K562 (cell line): ENCODE measurements around the gene SLC16A14. TPM values are rescaled to one million over a fixed set of nuclear protein-coding genes. Genes with fewer than 3 reads are reported as not detected.

Experiments
- ATAC-seq: fragments of 200-7000 bp; cut with Tn5 transposase; 3 replicates; pipeline ENCODE4 v1.9.1; 2020; ENCODE audit warnings: moderate library complexity
- BruUV-seq: library from RNA; stranded (reverse); fragments of 400-500 nt; replicated peaks from 2 replicates; lab custom pipeline; 2021; lab: Mats Ljungman, UMichigan
- CTCF ChIA-PET: fragments of 300-600 bp; formaldehyde crosslinking; extraction: SDS; loops from one replicate; lab custom pipeline; 2021; ENCODE audit warnings: low intra/inter-chr PET ratio; lab: Yijun Ruan, JAX
- POLR2A ChIA-PET: fragments of 300-600, 350-650 bp; sonication (Branson Sonifier 250); formaldehyde crosslinking; extraction: SDS; loops from one replicate; lab custom pipeline; 2021; ENCODE audit warnings: antibody characterized with exemption, inconsistent platforms; lab: Yijun Ruan, JAX
- DNase-seq, 4 experiments: peaks; one replicate each; pipeline versions ENCODE4 v3.0.0 to v3.0.0-alpha.2; 2011 to 2018; ENCODE audit warnings: low spot score in 3 of 4, mixed read lengths in 3 of 4; ENCODE audit errors: extremely low read depth in 1 of 4
- FAIRE-seq: peaks from 2 replicates; lab custom pipeline; 2011; peaks lifted over from hg19 to GRCh38; lab: Jason Lieb, UNC
- H2AFZ ChIP-seq: 2 replicates; pipeline ENCODE4 v1.6.0; 2011; ENCODE audit warnings: low read depth, low read length, control low read depth, inconsistent platforms
- H3K27ac ChIP-seq: fragments of 200-600 bp; 3 replicates; pipeline ENCODE4 v1.8.0; 2011; ENCODE audit warnings: low read depth, mild to moderate bottlenecking, control low read depth, inconsistent platforms, low read length, moderate library complexity, mixed read lengths; ENCODE audit errors: extremely low read depth
- H3K27me3 ChIP-seq, 2 experiments: fragments of 300-600 bp in 1 of 2; 2 replicates in 1 of 2; 3 replicates in 1 of 2; pipeline versions ENCODE4 v1.6.0 to v1.8.0; 2011; ENCODE audit warnings: inconsistent platforms in 2 of 2, low read length in 2 of 2, mild to moderate bottlenecking in 1 of 2, mixed read lengths in 1 of 2, moderate library complexity in 1 of 2; ENCODE audit not compliant: control insufficient read depth in 2 of 2, insufficient read depth in 2 of 2
- H3K36me3 ChIP-seq: fragments of 300-600 bp; 3 replicates; pipeline ENCODE4 v1.8.0; 2011; ENCODE audit warnings: mild to moderate bottlenecking, low read length, inconsistent platforms; ENCODE audit not compliant: control insufficient read depth, insufficient read depth
- H3K4me1 ChIP-seq, 2 experiments: fragments of 200-600 bp in 1 of 2; replicated peaks in 1 of 2; 2 replicates in 1 of 2; 3 replicates in 1 of 2; pipeline versions ENCODE4 v1.5.1 to v1.8.0; 2011; ENCODE audit warnings: inconsistent platforms in 2 of 2, low read length in 2 of 2, mild to moderate bottlenecking in 1 of 2, mixed read lengths in 1 of 2, moderate library complexity in 1 of 2; ENCODE audit not compliant: control insufficient read depth in 2 of 2, insufficient read depth in 2 of 2
- H3K4me2 ChIP-seq: 2 replicates; pipeline ENCODE4 v1.6.1; 2011; ENCODE audit warnings: low read length, control low read depth, inconsistent platforms, mixed read lengths; ENCODE audit not compliant: insufficient read depth
- H3K4me3 ChIP-seq: fragments of 200-600 bp; sonication (generic), shearing (Covaris generic); 2 replicates; pipeline ENCODE4 v1.5.1; 2016; ENCODE audit warnings: control low read depth, inconsistent platforms
- H3K79me2 ChIP-seq: fragments of 200-600 bp; 3 replicates; pipeline ENCODE4 v1.8.0; 2011; ENCODE audit warnings: low read length, inconsistent platforms; ENCODE audit not compliant: control insufficient read depth, insufficient read depth
- H3K9ac ChIP-seq, 2 experiments: 2 replicates each; pipeline versions ENCODE4 v1.6.0 to v1.6.1; 2011; ENCODE audit warnings: low read depth in 2 of 2, low read length in 2 of 2, control low read depth in 1 of 2, inconsistent platforms in 1 of 2, mild to moderate bottlenecking in 1 of 2, mixed read lengths in 1 of 2; ENCODE audit not compliant: insufficient read depth in 1 of 2
- H3K9me1 ChIP-seq: one replicate; pipeline ENCODE4 v1.6.0; 2011; ENCODE audit warnings: inconsistent platforms, mild to moderate bottlenecking, low read length, moderate library complexity; ENCODE audit not compliant: control insufficient read depth, insufficient read depth
- H3K9me3 ChIP-seq: replicated peaks from 2 replicates; pipeline ENCODE4 v1.5.1; 2011; ENCODE audit warnings: low read depth, low read length, inconsistent platforms; ENCODE audit not compliant: control insufficient read depth, insufficient read depth
- H4K20me1 ChIP-seq: replicated peaks from 2 replicates; pipeline ENCODE4 v1.6.1; 2011; ENCODE audit warnings: low read length, inconsistent platforms, mixed read lengths; ENCODE audit not compliant: control insufficient read depth, insufficient read depth
- EGR1 ChIP-seq: fragments of 450-650 bp; conservative IDR thresholded peaks from 2 replicates; pipeline ENCODE4 v1.6.1; 2017; ENCODE audit warnings: mild to moderate bottlenecking
- STAG1 ChIP-seq: sonication (generic); formaldehyde crosslinking; IDR thresholded peaks from 2 replicates; pipeline ENCODE4 v1.5.0; 2020; ENCODE audit warnings: missing genetic modification reagents, borderline replicate concordance
- WGBS: fragments of 100-300 bp; shearing (Covaris generic); methylation state at CpG from one replicate; pipeline ENCODE4 v1.1.6; 2016; ENCODE audit warnings: low coverage, mixed read lengths; ENCODE audit not compliant: insufficient coverage; ENCODE audit errors: missing lambda C conversion rate; 5-methylcytosine and 5-hydroxymethylcytosine counted together
- in situ Hi-C: fragments of 300-500 bp; cut with MboI; formaldehyde crosslinking; loops from 4 replicates; pipeline ENCODE4 v1.15.0; 2018; ENCODE audit warnings: inconsistent platforms, mixed read lengths
- intact Hi-C: fragments of 100-400 bp; cut with micrococcal nuclease; formaldehyde crosslinking; loops from 2 replicates; pipeline ENCODE4 v1.14.2; 2022
- polyA plus RNA-seq, 8 experiments: library from polyadenylated mRNA; depleted of rRNA in 4 of 8; stranded (reverse) in 5 of 8; unstranded in 3 of 8; fragments of >200 nt; fragmentation: Nextera tagmentation in 2 of 8; fragmentation: Illumina TruSeq in 1 of 8; extraction: Ambion mirVana in 2 of 8; extraction: Trizol in 1 of 8; gene quantifications; 2 replicates each; pipeline versions ENCODE4 v1.2.1 to v1.2.3, GENCODE V29; 2011 to 2014; ENCODE audit warnings: inconsistent platforms in 1 of 8, missing spikeins in 1 of 8
- small RNA-seq: library from RNA; depleted of rRNA; stranded (forward); fragments of <200 nt; gene quantifications from one replicate; pipeline ENCODE3, GENCODE V24; 2014
- total RNA-seq, 7 experiments: library from RNA; depleted of rRNA in 6 of 7; stranded (reverse); fragments of >200 nt in 6 of 7; fragmentation: Illumina TruSeq in 2 of 7; extraction: Trizol in 2 of 7; gene quantifications; 2 replicates each; pipeline versions ENCODE4 v1.2.1 to v1.2.3, GENCODE V29; 2011 to 2021; ENCODE audit warnings: low replicate concordance in 1 of 7

SLC16A14 gene
- total and polyA plus RNA-seq, 9 of the 15 experiments (the other 6 are each of a cell fraction or from before 2014, with no cell fraction given), result not detected

- no peak overlapping the region for H3K4me2 ChIP-seq
- no TSS peak for BruUV-seq
- FAIRE-seq, result no peak
- no peak overlapping the region for H3K4me3 ChIP-seq
- no peaks in the 10 kb centered on the region for H4K20me1 ChIP-seq
- no peaks in the 10 kb centered on the region for H3K4me1 ChIP-seq
- WGBS, result 35% methylated on average over 6 of the region's 6 CpGs
- no peaks in the 10 kb centered on the region for H3K79me2 ChIP-seq
- H3K9me1 ChIP-seq, result no peaks in the 10 kb centered on the region
- 0 out of 2 replicates have a peak, but pooled peaks have one; percentile 13 for TF ChIP-seq EGR1
- no peak for TF ChIP-seq STAG1
- ATAC-seq, result no peak
- no peak overlapping the region for H3K9ac ChIP-seq
- in situ Hi-C loops, result no loop called here
- H3K27ac ChIP-seq, result no peak overlapping the region
- no peak for DNase-seq
- no peak overlapping the region for H2AFZ ChIP-seq
- ChIA-PET CTCF (interaction anchor here (0.6 kb wide), 1 partner anchor 227 kb away, joined by 3 read pairs; the partner anchor contains the start of gene SP110), POLR2A (interaction anchor here (0.8 kb wide), 1 partner anchor 20 kb away, joined by 5 read pairs; no protein-coding TSS in a partner anchor)
- H3K27me3 ChIP-seq, result no peaks in the 10 kb centered on the region
- H3K9me3 ChIP-seq, result no peaks in the 10 kb centered on the region
- no peaks in the 10 kb centered on the region for H3K36me3 ChIP-seq
- intact Hi-C loops, result no loop called here
Observed at GRCh38 chr2:229993236-229993635, 75.5 kb downstream of the SLC16A14 start.

Small RNA genes lying within 50 kb of the gene (small RNA-seq; reads per million reads assigned to genes)
- gene RNY4P19, result not detected

Other genes starting within 250 kb of the SLC16A14 start
- gene TRIP12, start 146.9 kb downstream of the SLC16A14 start, total RNA-seq (2014; rRNA removed), result 74.5 and 77.6 TPM in 2 replicates
- 112 and 143 TPM in 2 replicates for gene TRIP12, start 146.9 kb downstream of the SLC16A14 start, total RNA-seq (2014; rRNA removed; fragmentation: Illumina TruSeq; extraction: Trizol)
- gene TRIP12, start 146.9 kb downstream of the SLC16A14 start, total RNA-seq (2015; rRNA removed; fragmentation: Illumina TruSeq; extraction: Trizol), result 111 and 121 TPM in 2 replicates
- gene TRIP12, start 146.9 kb downstream of the SLC16A14 start, total RNA-seq (2021), result 121 and 131 TPM in 2 replicates
- 65.8 and 80.1 TPM in 2 replicates for gene TRIP12, start 146.9 kb downstream of the SLC16A14 start, polyA plus RNA-seq (2011; rRNA removed)
- 79.9 and 87.5 TPM in 2 replicates for gene TRIP12, start 146.9 kb downstream of the SLC16A14 start, polyA plus RNA-seq (2014; fragmentation: Illumina TruSeq; extraction: Trizol)
- 10 to 100 TPM; 15.2 to 26.5 TPM for gene TRIP12, start 146.9 kb downstream of the SLC16A14 start, polyA plus RNA-seq (2014; fragmentation: Nextera tagmentation; extraction: Ambion mirVana)
- 53.1 and 56.1 TPM in 2 replicates for gene TRIP12, start 146.9 kb downstream of the SLC16A14 start, polyA plus RNA-seq (2014; rRNA removed)
- 0.29 and 0.54 TPM in 2 replicates for gene FBXO36, start 146.4 kb downstream of the SLC16A14 start, total RNA-seq (2014; rRNA removed)
- gene FBXO36, start 146.4 kb downstream of the SLC16A14 start, total RNA-seq (2014; rRNA removed; fragmentation: Illumina TruSeq; extraction: Trizol), result 0.64 and 0.80 TPM in 2 replicates
- gene FBXO36, start 146.4 kb downstream of the SLC16A14 start, total RNA-seq (2015; rRNA removed; fragmentation: Illumina TruSeq; extraction: Trizol), result 0.43 and 0.49 TPM in 2 replicates
- gene FBXO36, start 146.4 kb downstream of the SLC16A14 start, total RNA-seq (2021), result 0.29 and 0.47 TPM in 2 replicates
- 0.91 and 1.3 TPM in 2 replicates for gene FBXO36, start 146.4 kb downstream of the SLC16A14 start, polyA plus RNA-seq (2011; rRNA removed)
- gene FBXO36, start 146.4 kb downstream of the SLC16A14 start, polyA plus RNA-seq (2014; fragmentation: Illumina TruSeq; extraction: Trizol), result 0.48 and 0.58 TPM in 2 replicates
- under 1 TPM; 0.73 to 0.85 TPM for gene FBXO36, start 146.4 kb downstream of the SLC16A14 start, polyA plus RNA-seq (2014; fragmentation: Nextera tagmentation; extraction: Ambion mirVana)
- 0.22 and 0.40 TPM in 2 replicates for gene FBXO36, start 146.4 kb downstream of the SLC16A14 start, polyA plus RNA-seq (2014; rRNA removed)
- gene SP110, start 151.1 kb upstream of the SLC16A14 start, total RNA-seq (2014; rRNA removed), result 4.9 and 11.0 TPM in 2 replicates
- 7.1 and 7.8 TPM in 2 replicates for gene SP110, start 151.1 kb upstream of the SLC16A14 start, total RNA-seq (2014; rRNA removed; fragmentation: Illumina TruSeq; extraction: Trizol)
- 4.1 and 6.7 TPM in 2 replicates for gene SP110, start 151.1 kb upstream of the SLC16A14 start, total RNA-seq (2015; rRNA removed; fragmentation: Illumina TruSeq; extraction: Trizol)
- 5.1 and 6.4 TPM in 2 replicates for gene SP110, start 151.1 kb upstream of the SLC16A14 start, total RNA-seq (2021)
- 0.92 and 3.6 TPM in 2 replicates for gene SP110, start 151.1 kb upstream of the SLC16A14 start, polyA plus RNA-seq (2011; rRNA removed)
- gene SP110, start 151.1 kb upstream of the SLC16A14 start, polyA plus RNA-seq (2014; fragmentation: Illumina TruSeq; extraction: Trizol), result 7.9 and 8.8 TPM in 2 replicates
- 1 to 10 TPM; 7.6 to 8.5 TPM for gene SP110, start 151.1 kb upstream of the SLC16A14 start, polyA plus RNA-seq (2014; fragmentation: Nextera tagmentation; extraction: Ambion mirVana)
- gene SP110, start 151.1 kb upstream of the SLC16A14 start, polyA plus RNA-seq (2014; rRNA removed), result 2.8 and 3.9 TPM in 2 replicates
- not detected in 2 replicates for gene SP140, start 156.8 kb upstream of the SLC16A14 start, total RNA-seq (2014; rRNA removed)
- 0.41 and 0.65 TPM in 2 replicates for gene SP140, start 156.8 kb upstream of the SLC16A14 start, total RNA-seq (2014; rRNA removed; fragmentation: Illumina TruSeq; extraction: Trizol)
- gene SP140, start 156.8 kb upstream of the SLC16A14 start, total RNA-seq (2015; rRNA removed; fragmentation: Illumina TruSeq; extraction: Trizol), result 0.65 TPM in 1 of 2 replicates, not detected in the other
- 0.25 and 0.35 TPM in 2 replicates for gene SP140, start 156.8 kb upstream of the SLC16A14 start, total RNA-seq (2021)
- 1.0 and 1.6 TPM in 2 replicates for gene SP140, start 156.8 kb upstream of the SLC16A14 start, polyA plus RNA-seq (2011; rRNA removed)
- 0.49 TPM in 1 of 2 replicates, not detected in the other for gene SP140, start 156.8 kb upstream of the SLC16A14 start, polyA plus RNA-seq (2014; fragmentation: Illumina TruSeq; extraction: Trizol)
- under 1 TPM; 0.04 to 0.35 TPM for gene SP140, start 156.8 kb upstream of the SLC16A14 start, polyA plus RNA-seq (2014; fragmentation: Nextera tagmentation; extraction: Ambion mirVana)
- 0.19 and 1.1 TPM in 2 replicates for gene SP140, start 156.8 kb upstream of the SLC16A14 start, polyA plus RNA-seq (2014; rRNA removed)